SH-SY5Y (cell line): Measurements from ENCODE around the gene RUFY1.

Experiments used
- GATA2 ChIP-seq: IDR thresholded peaks from 2 replicates; pipeline ENCODE4 v1.6.1; 2011; ENCODE audit warnings: mild to moderate bottlenecking, low read depth, low read length
- GATA3 ChIP-seq: IDR thresholded peaks from 2 replicates; pipeline ENCODE4 v1.6.1; 2011; ENCODE audit warnings: low read depth, mild to moderate bottlenecking, low read length, moderate library complexity

GRCh38 chr5:179595916-179596315, 45.6 kb downstream of the RUFY1 start:
- TF ChIP-seq GATA2 (no peak), GATA3 (no peak)
